GM21367 (cell line): ENCODE results near the gene IL10RB.

Source experiments
- ATAC-seq: cut with Tn5 transposase; IDR thresholded peaks from one replicate; pipeline ENCODE4 v1.9.1; 2021; ENCODE audit not compliant: unreplicated experiment

IL10RB gene

GRCh38 chr21:33265664-33266049 is 510 bp upstream of the IL10RB start:
- no peak for ATAC-seq

- no peak for ATAC-seq
Observed at GRCh38 chr21:33266789-33267135, 595 bp downstream of the IL10RB start.

- no peak for ATAC-seq
Observed at GRCh38 chr21:33267250-33267649, 1.1 kb downstream of the IL10RB start.

GRCh38 chr21:33268393-33268736 is 2.2 kb downstream of the IL10RB start:
- ATAC-seq = peak; percentile 2

GRCh38 chr21:33268737-33269441 is 2.7 kb downstream of the IL10RB start:
- ATAC-seq = peak; percentile 60

GRCh38 chr21:33270986-33271385 is 4.8 kb downstream of the IL10RB start:
- ATAC-seq = no peak

GRCh38 chr21:33273044-33273443 is 6.9 kb downstream of the IL10RB start:
- ATAC-seq = no peak

GRCh38 chr21:33278721-33279120 is 12.6 kb downstream of the IL10RB start:
- ATAC-seq = no peak

GRCh38 chr21:33279330-33279820 is 13.2 kb downstream of the IL10RB start:
- no peak for ATAC-seq

GRCh38 chr21:33281096-33281652 is 15.0 kb downstream of the IL10RB start:
- no peak for ATAC-seq

- no peak for ATAC-seq
Observed at GRCh38 chr21:33283203-33283602, 17.0 kb downstream of the IL10RB start.

GRCh38 chr21:33286076-33286475 is 19.9 kb downstream of the IL10RB start:
- no peak for ATAC-seq

- no peak for ATAC-seq
Observed at GRCh38 chr21:33286600-33287456, 20.7 kb downstream of the IL10RB start.

GRCh38 chr21:33289199-33289819 is 23.1 kb downstream of the IL10RB start:
- no peak for ATAC-seq

- ATAC-seq = no peak
Observed at GRCh38 chr21:33290441-33290840, 24.3 kb downstream of the IL10RB start.

- ATAC-seq = no peak
Observed at GRCh38 chr21:33291686-33292085, 25.5 kb downstream of the IL10RB start.

GRCh38 chr21:33292724-33293123 is 26.6 kb downstream of the IL10RB start:
- no peak for ATAC-seq

- no peak for ATAC-seq
Observed at GRCh38 chr21:33293136-33293535, 27.0 kb downstream of the IL10RB start.

GRCh38 chr21:33293811-33294216 is 27.6 kb downstream of the IL10RB start:
- no peak for ATAC-seq

- ATAC-seq = no peak
Observed at GRCh38 chr21:33296156-33296555, 30.0 kb downstream of the IL10RB start.

- ATAC-seq = no peak
Observed at GRCh38 chr21:33299181-33299752, 33.1 kb downstream of the IL10RB start.
